Measurements from ENCODE around the gene SVBP.

Gene SVBP

GRCh38 chr1:42765269-42765668, 51.9 kb downstream of the SVBP start:
- no peak for DNase-seq (ENCODE audit: low read depth)

- no peak for DNase-seq (ENCODE audit: low read depth)
Measured at GRCh38 chr1:42762269-42762668, 54.9 kb downstream of the SVBP start.

GRCh38 chr1:42761567-42761966, 55.6 kb downstream of the SVBP start:
- no peak for DNase-seq (ENCODE audit: low read depth)

GRCh38 chr1:42759114-42759513, 58.1 kb downstream of the SVBP start:
- no peak for DNase-seq (ENCODE audit: low read depth)

GRCh38 chr1:42758641-42759040, 58.6 kb downstream of the SVBP start:
- DNase-seq (ENCODE audit: low read depth), result no peak

GRCh38 chr1:42757892-42758275, 59.3 kb downstream of the SVBP start:
- DNase-seq (ENCODE audit: low read depth), result no peak
